GM19328 (cell line): ENCODE results near the gene HDAC9.

ENCODE experiments used
- ATAC-seq: cut with Tn5 transposase; IDR thresholded peaks from one replicate; pipeline ENCODE4 v1.9.1; 2021; ENCODE audit warnings: mild to moderate bottlenecking, moderate library complexity; ENCODE audit not compliant: unreplicated experiment

Gene HDAC9

GRCh38 chr7:18771834-18772566 lies 276.5 kb downstream of the HDAC9 start:
- ATAC-seq = no peak

DNA sequence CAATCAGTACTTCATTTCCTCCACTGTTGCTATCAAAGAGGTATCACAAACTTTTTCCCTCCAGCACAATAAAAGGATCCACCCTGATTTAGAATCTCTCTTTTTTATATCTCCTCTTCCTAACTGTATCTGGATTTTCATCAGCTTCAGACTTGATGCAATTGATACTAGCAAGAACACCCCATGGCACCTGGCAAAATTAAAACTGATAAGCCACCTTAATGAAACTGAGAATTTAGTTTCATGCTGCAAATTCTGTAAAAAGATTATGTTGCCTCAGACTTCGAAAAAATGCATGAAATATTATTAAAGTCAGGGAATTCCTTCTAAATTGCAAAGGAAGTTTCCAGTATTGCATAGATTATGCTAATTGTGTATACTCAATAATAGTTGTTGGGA lies 277.0 kb downstream of the HDAC9 start:
- ATAC-seq = no peak

DNA sequence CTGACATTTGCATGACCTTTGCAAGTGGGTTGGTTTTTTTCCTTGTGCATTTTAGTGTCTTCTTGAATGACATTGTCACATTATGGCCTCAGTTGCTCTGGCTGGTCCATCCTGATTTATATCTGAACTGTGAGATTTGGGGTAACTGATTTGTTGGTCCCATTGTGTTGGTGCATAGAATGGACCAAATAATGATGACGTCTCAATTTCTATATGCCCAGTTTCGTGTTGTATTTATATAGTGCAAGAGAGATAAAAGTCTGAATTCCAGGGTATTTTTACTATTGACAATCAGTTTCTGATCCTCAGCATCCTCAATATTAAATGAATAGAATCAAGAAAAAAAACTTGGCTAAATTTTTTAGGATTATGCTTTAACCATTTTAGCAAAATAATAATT lies 281.8 kb downstream of the HDAC9 start:
- no peak for ATAC-seq

GRCh38 chr7:18778594-18778993 lies 283.0 kb downstream of the HDAC9 start:
- no peak for ATAC-seq

DNA sequence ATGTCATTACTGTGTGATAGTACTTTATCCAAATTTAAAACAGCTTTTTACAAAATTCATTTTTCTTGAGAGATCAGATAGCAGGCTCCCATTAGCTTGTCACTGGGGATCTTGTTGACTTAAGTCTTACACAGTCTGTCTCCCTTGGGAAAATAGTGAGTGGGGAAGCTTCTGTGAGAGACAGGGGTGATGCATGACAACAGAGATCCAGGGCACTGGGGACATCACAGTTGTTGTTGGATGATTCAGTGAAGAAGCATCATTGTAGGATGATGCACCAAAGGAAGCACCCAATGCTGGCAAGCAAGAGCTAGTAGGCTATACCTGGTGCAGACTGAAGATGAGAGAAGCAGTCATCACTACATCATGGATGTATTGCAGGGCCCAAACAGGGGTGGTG lies 284.7 kb downstream of the HDAC9 start:
- ATAC-seq = no peak

DNA sequence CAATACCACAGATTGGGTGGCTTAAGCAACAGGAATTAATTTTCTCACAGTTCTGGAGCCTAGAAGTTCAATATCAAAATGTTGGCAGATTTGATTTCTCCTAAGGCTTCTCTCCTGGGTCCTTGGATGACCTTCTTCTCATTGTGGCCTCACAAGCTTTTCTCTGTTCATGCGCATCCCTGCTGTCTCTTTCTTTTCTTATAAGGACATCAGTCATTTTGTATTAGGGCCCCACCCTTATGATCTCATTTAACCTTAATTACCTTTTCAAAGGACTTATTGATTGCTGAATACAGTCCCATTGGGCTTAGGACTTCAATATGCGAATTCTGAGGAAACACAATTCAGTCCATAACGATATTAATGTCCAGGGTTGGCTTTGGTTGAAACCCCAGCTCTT lies 285.4 kb downstream of the HDAC9 start:
- no peak for ATAC-seq

- ATAC-seq = no peak
Observed at GRCh38 chr7:18786196-18786727, 290.7 kb downstream of the HDAC9 start.

- ATAC-seq = no peak
Observed at GRCh38 chr7:18786796-18787195, 291.2 kb downstream of the HDAC9 start.

DNA sequence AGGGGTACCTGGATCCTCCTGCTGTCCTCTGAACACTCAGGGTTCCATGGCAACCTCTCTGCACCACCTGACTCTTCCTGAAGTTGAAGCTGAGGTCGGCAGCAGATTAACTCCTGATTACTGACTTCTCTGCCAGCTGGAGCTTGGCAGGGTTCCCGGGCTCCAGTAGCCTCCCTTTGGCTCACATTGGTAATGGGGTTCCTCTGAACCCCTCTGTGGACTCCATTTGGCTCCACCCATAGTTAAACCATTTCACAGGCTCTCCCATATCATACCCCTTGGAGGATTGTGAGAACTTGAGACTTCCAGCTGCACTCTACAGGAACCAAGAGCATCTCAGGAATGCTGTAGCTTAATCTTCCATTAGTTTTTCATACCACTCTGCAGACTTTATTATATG lies 292.5 kb downstream of the HDAC9 start:
- no peak for ATAC-seq

DNA sequence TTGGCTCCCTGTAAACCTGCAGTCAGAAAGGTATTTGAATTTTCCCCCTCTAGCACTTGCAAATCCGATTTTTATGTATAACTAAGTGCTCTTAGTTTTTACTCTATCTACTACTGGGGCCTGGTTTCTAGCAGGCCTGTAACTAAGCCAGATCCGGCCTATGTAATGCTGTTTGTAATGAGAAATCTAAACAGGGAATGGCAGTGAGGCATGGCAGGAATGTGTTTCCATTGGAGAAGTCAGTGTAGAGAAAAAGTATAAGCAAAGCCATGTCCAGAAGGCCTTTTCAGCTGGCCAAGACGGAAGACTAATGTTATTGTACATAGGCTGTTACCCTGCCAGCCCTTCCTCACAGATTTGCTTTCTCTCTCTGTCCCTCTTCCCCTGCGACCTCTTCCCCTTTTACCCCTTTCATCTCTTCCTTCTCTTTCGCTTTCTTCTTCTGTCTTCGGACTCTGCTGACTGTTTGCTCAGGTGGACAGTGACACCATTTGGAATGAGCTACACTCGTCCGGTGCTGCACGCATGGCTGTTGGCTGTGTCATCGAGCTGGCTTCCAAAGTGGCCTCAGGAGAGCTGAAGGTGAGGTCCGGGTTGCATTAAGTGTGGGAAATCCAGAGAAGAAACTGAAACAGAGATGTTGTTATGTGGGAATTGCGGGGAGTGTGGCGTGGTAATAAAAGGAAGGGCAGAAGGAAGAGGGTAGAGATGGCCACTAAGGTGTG lies 297.5 kb downstream of the HDAC9 start:
- no peak for ATAC-seq

GRCh38 chr7:18796216-18796615 lies 300.7 kb downstream of the HDAC9 start:
- no peak for ATAC-seq

GRCh38 chr7:18798088-18798906 lies 302.7 kb downstream of the HDAC9 start:
- ATAC-seq = no peak

- no peak for ATAC-seq
Observed at GRCh38 chr7:18799899-18800298, 304.4 kb downstream of the HDAC9 start.

- no peak for ATAC-seq
Observed at GRCh38 chr7:18803923-18804322, 308.4 kb downstream of the HDAC9 start.

- no peak for ATAC-seq
Observed at GRCh38 chr7:18806177-18806576, 310.6 kb downstream of the HDAC9 start.

GRCh38 chr7:18808026-18808425 lies 312.5 kb downstream of the HDAC9 start:
- ATAC-seq = no peak

GRCh38 chr7:18815261-18815960 lies 319.9 kb downstream of the HDAC9 start:
- no peak for ATAC-seq

DNA sequence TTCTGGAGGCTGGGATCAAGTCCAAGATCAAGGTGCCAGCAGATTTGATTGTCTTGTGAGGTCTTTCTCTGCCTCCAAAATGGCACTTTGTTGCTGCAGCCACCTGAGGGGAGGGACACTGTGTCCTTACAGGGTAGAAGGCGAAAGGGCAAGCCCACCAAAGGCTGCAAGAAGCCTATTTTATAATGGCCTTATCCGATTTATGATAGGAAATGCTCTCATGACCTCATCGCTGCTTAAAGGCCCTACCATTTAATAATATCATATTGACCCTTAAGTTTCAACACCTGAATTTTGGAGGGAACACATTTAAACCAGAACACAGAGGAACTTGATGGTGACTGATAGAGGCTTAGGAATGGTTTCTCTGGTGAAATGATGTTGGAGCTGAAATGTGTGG lies 325.4 kb downstream of the HDAC9 start:
- no peak for ATAC-seq

- ATAC-seq = no peak
Observed at GRCh38 chr7:18821554-18821953, 326.0 kb downstream of the HDAC9 start.

- ATAC-seq = no peak
Observed at GRCh38 chr7:18824157-18824556, 328.6 kb downstream of the HDAC9 start.
